ENCODE measurements around the gene PKNOX2. TPM values are rescaled to one million over a fixed set of nuclear protein-coding genes. Genes with fewer than 3 reads are reported as not detected.

PKNOX2 gene
- total and polyA plus RNA-seq, 10 of the 15 experiments (the other 5 are each of a cell fraction or from before 2014, with no cell fraction given): not detected

- ATAC-seq: no peak
- in situ Hi-C loops (cut with MboI): no loop called here
- no peaks in the 10 kb centered on the region; a peak in 1 of 4 replicates for H3K36me3 ChIP-seq (ENCODE audit: control insufficient read depth in 2 of 2, insufficient read depth in 2 of 2, low read length in 1 of 2)
- H3K9me3 ChIP-seq (replicated peaks; ENCODE audit: control insufficient read depth, insufficient read depth, low read length): no peaks in the 10 kb centered on the region
- no peaks in the 10 kb centered on the region for H3K79me2 ChIP-seq (ENCODE audit: control insufficient read depth, insufficient read depth, low read length)
- BruUV-seq (replicated peaks): no TSS peak
- no peak overlapping the region for H3K4me2 ChIP-seq (ENCODE audit: control insufficient read depth, insufficient read depth)
- no peaks in the 10 kb centered on the region for H4K20me1 ChIP-seq (ENCODE audit: control insufficient read depth, insufficient read depth)
- no peak overlapping the region for H3K9ac ChIP-seq (ENCODE audit: control insufficient read depth, insufficient read depth, low read length)
- ChIA-PET SMC1A (ENCODE audit: uncharacterized antibody, unreplicated experiment) (no interaction called here), CTCF (interaction anchor here (0.6 to 9.8 kb wide), 2 partner anchors 15 to 44 kb away, joined by 3 to 85 read pairs; no protein-coding TSS in a partner anchor), POLR2A (no interaction called here), RAD21 (ENCODE audit: unreplicated experiment) (no interaction called here)
- 61% methylated on average over 7 of the region's 7 CpGs for WGBS (ENCODE audit: insufficient coverage, insufficient replicate concordance, low lambda C conversion rate, missing lambda C conversion rate)
- intact Hi-C loops (cut with micrococcal nuclease; ENCODE audit: unreplicated experiment): no loop called here
- H2AFZ ChIP-seq (ENCODE audit: control insufficient read depth, low read depth, low read length): no peak overlapping the region
- no peak overlapping the region for H3K4me3 ChIP-seq
- no peak for FAIRE-seq
- no peaks in the 10 kb centered on the region for H3K4me1 ChIP-seq (ENCODE audit: control insufficient read depth, insufficient read depth, low read length)
- DNase-seq (ENCODE audit: low read depth, low spot score): no peak
- no peak overlapping the region for H3K27ac ChIP-seq (ENCODE audit: control insufficient read depth, insufficient read depth)
- no peaks in the 10 kb centered on the region for H3K27me3 ChIP-seq (replicated peaks in 1 of 2; ENCODE audit: control insufficient read depth in 2 of 2, insufficient read depth in 2 of 2, low read length in 1 of 2)
- TF ChIP-seq HDAC2 (IDR thresholded peaks at IDR 0.05) (no peak), SMAD5 (IDR thresholded peaks at IDR 0.05; ENCODE audit: low read depth) (no peak), USF2 (IDR thresholded peaks at IDR 0.05; ENCODE audit: borderline replicate concordance, low read depth, low read length) (no peak), FOS (IDR thresholded peaks at IDR 0.05; ENCODE audit: borderline replicate concordance, extremely low read depth, insufficient read length) (no peak), ZSCAN29 (IDR thresholded peaks at IDR 0.05) (no peak), NFYA (IDR thresholded peaks at IDR 0.05; ENCODE audit: borderline replicate concordance, low read depth, low read length) (no peak), REST (IDR thresholded peaks at IDR 0.05; ENCODE audit: low read depth, low read length) (no peak), BCL3 (IDR thresholded peaks at IDR 0.05; ENCODE audit: borderline replicate concordance, insufficient read depth, low read depth, low read length, poor library complexity, severe bottlenecking) (no peak), FOXK2 (IDR thresholded peaks at IDR 0.05) (no peak), PAX8 (IDR thresholded peaks at IDR 0.05) (no peak), CHD4 (IDR thresholded peaks at IDR 0.05) (no peak), SPI1 (IDR thresholded peaks at IDR 0.05; ENCODE audit: borderline replicate concordance, insufficient read depth, low read depth, low read length) (no peak), ZBTB4 (CRISPR knock-in tag; IDR thresholded peaks at IDR 0.05) (no peak), IRF4 (IDR thresholded peaks at IDR 0.05; ENCODE audit: low read depth, low read length) (no peak), ATF2 (IDR thresholded peaks at IDR 0.05; ENCODE audit: low read length) (no peak)
Measured at GRCh38 chr11:125446279-125446678, 281.7 kb downstream of the PKNOX2 start.

Measured in GM12878 (cell line).